Mammary epithelial cell (primary cell): Measurements from ENCODE around the gene SFXN3.

ENCODE experiments used
- CTCF ChIP-seq, 2 donors: IDR thresholded peaks in 1 of 2; conservative IDR thresholded peaks in 1 of 2; 2 replicates each; pipeline ENCODE4 v1.5.1; 2011 to 2012; ENCODE audit warnings: inconsistent platforms in 2 of 2, low read length in 2 of 2, mild to moderate bottlenecking in 2 of 2, control low read depth in 1 of 2, low read depth in 1 of 2; ENCODE audit not compliant: insufficient read depth in 1 of 2; ENCODE audit errors: extremely low read depth in 1 of 2
- EZH2 ChIP-seq: IDR thresholded peaks from 2 replicates; pipeline ENCODE4 v1.6.1; 2012; ENCODE audit warnings: low read length, inconsistent platforms, borderline replicate concordance

DNA sequence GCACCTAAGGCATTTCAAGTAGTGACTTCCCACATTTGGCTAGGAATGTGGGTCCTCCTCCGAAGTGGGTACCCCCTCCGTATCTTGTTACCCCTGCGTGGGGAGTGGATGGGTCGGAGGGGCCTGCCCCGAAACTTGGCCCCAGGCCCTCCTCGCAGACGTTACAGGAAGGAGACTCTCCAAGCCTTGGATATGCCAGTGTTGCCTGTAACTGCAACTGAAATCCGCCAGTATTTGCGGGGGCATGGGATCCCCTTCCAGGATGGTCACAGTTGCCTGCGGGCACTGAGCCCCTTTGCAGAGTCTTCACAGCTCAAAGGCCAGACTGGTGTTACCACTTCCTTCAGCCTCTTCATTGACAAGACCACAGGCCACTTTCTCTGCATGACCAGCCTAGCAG, 42.9 kb upstream of the SFXN3 start:
- TF ChIP-seq CTCF (conservative IDR thresholded peaks at IDR 0.05 in 1 of 2, IDR thresholded peaks at IDR 0.05 in 1 of 2; ENCODE audit: extremely low read depth in 1 of 2, insufficient read depth in 1 of 2, low read depth in 1 of 2, low read length in 2 of 2) (no peak), EZH2 (no peak)
